Cerebellar nuclear complex (tissue), 1 donor: Measurements from ENCODE around the gene RALGPS1.

ENCODE experiments used
- DNase-seq, 2 experiments: peaks; one replicate each; lab custom pipeline; 2025; lab: John Stamatoyannopoulos, UW

RALGPS1 gene, protein sequence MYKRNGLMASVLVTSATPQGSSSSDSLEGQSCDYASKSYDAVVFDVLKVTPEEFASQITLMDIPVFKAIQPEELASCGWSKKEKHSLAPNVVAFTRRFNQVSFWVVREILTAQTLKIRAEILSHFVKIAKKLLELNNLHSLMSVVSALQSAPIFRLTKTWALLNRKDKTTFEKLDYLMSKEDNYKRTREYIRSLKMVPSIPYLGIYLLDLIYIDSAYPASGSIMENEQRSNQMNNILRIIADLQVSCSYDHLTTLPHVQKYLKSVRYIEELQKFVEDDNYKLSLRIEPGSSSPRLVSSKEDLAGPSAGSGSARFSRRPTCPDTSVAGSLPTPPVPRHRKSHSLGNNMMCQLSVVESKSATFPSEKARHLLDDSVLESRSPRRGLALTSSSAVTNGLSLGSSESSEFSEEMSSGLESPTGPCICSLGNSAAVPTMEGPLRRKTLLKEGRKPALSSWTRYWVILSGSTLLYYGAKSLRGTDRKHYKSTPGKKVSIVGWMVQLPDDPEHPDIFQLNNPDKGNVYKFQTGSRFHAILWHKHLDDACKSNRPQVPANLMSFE

GRCh38 chr9:126914458-126915280, at the start of gene RALGPS1:
TSS of gene RALGPS1 (plus strand) at chr9:126914782. CDS start at chr9:126962290, 47,508 bp downstream.
- peak; percentile 74 to 78 for DNase-seq

GRCh38 chr9:126869368-126869767, 45.2 kb upstream of the RALGPS1 start:
- DNase-seq = no peak

GRCh38 chr9:126872516-126872915, 42.1 kb upstream of the RALGPS1 start:
- DNase-seq = no peak

DNA sequence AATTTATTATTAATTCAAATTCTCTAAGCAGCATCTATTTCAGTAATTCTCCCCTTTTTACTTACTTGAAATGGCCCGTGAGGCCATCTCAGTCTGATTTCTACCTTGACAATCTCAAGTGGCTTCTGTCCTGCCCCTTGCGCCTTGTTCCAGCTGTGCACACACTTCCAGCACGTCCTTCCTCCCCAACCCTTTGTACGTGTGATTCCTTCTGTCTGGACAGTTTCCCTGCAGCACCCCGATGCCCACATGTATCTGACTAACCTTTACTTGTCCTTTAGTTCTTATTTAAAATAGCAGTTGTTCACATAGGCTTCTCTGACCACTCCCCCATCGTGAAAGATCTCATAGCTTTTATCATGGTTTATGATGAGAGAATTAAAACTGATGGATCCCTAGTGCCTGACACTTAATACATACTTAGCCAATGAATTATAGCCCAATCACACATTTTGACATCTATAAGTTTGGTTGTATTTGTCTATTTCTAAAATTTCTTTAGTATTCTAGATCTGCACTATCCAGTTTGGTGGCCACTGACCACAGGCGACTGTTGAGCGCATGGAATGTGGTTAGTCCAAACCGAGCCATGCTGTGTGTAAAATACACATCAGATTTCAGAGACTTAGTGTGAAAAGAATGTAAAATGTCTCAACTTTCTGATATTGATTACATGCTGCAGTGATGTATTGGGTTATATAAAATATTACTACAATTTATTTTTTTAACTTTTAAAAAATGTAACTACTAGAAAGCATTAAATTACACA, 39.9 kb upstream of the RALGPS1 start:
- no peak for DNase-seq

GRCh38 chr9:126875756-126876510, 38.6 kb upstream of the RALGPS1 start:
- no peak for DNase-seq

- DNase-seq = no peak
Measured at GRCh38 chr9:126876531-126876930, 38.1 kb upstream of the RALGPS1 start.

GRCh38 chr9:126877418-126877817, 37.2 kb upstream of the RALGPS1 start:
- no peak for DNase-seq

DNA sequence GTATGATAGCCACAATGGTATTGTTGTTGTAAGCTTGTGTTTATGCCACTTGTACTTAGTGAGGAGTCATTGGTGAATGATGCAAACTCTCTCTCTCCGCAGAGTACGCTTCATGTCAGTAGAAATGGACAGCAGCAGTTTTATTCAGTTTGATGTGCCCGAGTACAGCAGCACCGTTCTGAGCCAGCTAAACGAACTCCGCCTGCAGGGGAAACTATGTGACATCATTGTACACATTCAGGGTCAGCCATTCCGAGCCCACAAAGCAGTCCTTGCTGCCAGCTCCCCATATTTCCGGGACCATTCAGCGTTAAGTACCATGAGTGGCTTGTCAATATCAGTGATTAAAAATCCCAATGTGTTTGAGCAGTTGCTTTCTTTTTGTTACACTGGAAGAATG, 35.3 kb upstream of the RALGPS1 start:
- no peak for DNase-seq

DNA sequence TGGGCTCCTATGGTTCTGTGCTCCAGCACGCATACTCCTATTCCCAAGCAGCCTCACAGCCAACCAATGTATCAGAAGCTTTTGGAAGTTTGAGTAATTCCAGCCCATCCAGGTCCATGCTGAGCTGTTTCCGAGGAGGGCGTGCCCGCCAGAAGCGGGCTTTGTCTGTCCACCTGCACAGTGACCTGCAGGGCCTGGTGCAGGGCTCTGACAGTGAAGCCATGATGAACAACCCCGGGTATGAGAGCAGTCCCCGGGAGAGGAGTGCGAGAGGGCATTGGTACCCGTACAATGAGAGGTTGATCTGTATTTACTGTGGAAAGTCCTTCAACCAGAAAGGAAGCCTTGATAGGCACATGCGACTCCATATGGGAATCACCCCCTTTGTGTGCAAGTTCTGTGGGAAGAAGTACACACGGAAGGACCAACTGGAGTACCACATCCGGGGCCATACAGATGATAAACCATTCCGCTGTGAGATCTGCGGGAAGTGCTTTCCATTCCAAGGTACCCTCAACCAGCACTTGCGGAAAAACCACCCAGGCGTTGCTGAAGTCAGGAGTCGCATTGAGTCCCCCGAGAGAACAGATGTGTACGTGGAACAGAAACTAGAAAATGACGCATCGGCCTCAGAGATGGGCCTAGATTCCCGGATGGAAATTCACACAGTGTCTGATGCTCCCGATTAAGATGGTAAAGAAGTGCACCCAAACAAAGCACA, 34.2 kb upstream of the RALGPS1 start:
- no peak for DNase-seq

- peak in 1 of 2 experiments; percentile 25 for DNase-seq
Measured at GRCh38 chr9:126880947-126881332, 33.6 kb upstream of the RALGPS1 start.

GRCh38 chr9:126882746-126883145, 31.8 kb upstream of the RALGPS1 start:
- DNase-seq = no peak

GRCh38 chr9:126883636-126884035, 30.9 kb upstream of the RALGPS1 start:
- DNase-seq = no peak

DNA sequence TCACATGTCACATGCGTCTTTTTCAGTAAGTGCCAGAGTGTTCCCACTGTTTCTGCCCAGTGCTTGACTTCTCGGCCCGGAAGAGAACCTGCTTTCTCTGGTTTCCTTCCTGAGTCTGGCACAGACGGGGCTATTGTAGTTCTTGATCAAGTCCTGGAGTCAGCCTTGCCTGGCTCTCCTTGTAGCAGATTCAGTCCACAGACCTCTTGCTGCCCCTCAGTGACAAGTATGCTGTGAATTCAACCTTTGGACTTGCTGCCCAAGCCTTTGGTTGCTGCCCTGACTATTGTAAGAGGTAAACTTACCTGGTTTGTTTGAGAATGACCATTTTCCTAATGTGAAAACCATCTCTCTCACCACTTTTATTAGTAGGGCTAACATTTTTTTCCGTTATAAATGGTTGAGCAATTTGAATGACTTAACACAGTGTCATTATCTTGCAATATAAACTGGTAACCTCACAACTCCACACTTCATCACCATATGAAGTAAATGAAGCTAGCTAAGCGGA, 29.4 kb upstream of the RALGPS1 start:
- no peak for DNase-seq

DNA sequence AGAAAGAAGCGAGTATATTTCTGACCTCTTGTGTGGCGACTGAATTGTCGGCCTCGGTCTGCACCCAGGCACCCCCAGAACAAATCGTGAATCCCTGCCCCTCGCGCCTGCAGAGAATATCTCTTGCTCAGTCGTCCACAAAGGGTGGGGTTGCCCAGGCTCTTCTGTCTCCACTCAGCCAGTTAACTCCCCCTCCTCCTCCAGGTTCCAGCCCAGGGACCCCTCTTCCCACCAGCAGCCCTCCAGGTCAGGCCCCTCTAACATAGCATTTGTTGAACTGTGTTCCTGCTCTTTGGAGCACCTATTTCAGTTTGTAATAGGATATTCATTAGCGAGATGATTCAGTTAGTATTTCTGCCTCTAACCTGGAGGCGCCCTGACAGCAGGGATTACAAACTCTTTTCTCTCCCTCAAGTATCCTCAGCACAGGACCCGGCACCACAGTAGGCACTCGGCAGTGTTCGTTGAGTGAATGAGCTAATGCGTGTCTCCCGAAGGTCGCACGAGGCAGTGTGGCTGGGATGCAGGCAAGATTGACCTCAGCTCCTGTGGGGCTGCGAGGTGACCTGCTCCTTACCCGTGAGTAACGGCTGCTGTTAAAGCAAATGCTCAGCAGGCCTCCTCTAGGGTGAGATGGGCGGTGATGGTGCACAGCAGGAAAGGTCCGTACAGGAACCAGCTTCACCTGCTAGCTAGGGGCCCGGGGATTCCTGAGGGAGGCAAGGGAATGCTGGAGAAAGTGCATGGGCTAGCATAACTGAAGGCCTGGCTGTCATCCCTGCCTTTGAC, 28.4 kb upstream of the RALGPS1 start:
- no peak for DNase-seq

DNA sequence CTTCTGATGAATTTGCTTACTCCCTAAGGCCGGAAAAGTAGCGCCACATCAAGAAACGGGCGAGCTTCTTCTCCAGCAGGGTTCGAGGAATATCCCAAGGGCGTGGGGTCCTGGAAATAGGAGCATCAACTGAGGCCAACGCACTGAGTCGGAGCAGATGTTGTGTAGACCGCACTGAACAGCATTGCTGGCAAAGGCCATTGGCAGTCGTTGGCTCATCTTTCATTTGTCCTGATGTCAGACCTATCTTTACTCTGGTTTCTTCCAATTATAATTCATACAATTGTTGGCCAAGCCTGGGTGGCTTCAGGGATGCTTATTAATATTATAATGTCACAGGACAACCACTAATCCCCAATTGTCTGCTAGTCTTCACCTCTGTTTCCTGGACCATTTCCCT, 27.7 kb upstream of the RALGPS1 start:
- DNase-seq = no peak

DNA sequence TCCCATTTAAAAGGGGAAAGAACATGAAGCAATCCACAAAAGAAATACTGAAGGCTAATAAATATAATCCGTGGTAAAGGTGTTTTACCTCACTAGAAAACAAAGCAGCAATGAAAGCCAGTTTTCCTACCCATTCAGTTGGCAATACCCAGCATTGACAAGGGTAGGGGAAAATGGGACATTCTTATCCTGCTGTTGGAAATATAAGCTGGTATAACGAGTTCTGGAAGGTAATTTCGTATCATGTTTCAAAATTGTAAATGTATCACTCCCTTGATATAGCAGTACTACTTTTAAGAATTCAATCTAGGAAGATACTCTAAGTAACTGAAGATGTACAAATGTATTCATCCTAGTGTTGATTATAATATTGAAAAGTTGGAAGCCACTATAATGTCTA, 22.9 kb upstream of the RALGPS1 start:
- DNase-seq = no peak

GRCh38 chr9:126893079-126893478, 21.5 kb upstream of the RALGPS1 start:
- no peak for DNase-seq

- DNase-seq = no peak
Measured at GRCh38 chr9:126894052-126894603, 20.5 kb upstream of the RALGPS1 start.

- no peak for DNase-seq
Measured at GRCh38 chr9:126902210-126902609, 12.4 kb upstream of the RALGPS1 start.
